WTC11 (cell line): ENCODE results near the gene TOR4A. TPM values are rescaled to one million over a fixed set of nuclear protein-coding genes. Genes with fewer than 3 reads are reported as not detected.

ENCODE experiments used
- ATAC-seq: fragments of 200-7000 bp; cut with Tn5 transposase; 2 replicates; pipeline ENCODE4 v1.10.0; 2021; ENCODE audit warnings: mild to moderate bottlenecking, moderate library complexity
- CTCF ChIA-PET: fragments of 300-600 bp; sonication (Branson Sonifier 250); formaldehyde crosslinking; loops from one replicate; lab custom pipeline; 2021; ENCODE audit warnings: antibody characterized with exemption; lab: Charles Lee
- POLR2A ChIA-PET: fragments of 350-600 bp; sonication (Branson Sonifier 250); formaldehyde crosslinking; loops from one replicate; lab custom pipeline; 2021; ENCODE audit warnings: antibody characterized with exemption; lab: Charles Lee
- DNase-seq: peaks from one replicate; pipeline ENCODE4 v3.0.0; 2021; ENCODE audit warnings: low spot score
- H3K27ac Mint-ChIP-seq: 2 replicates; pipeline ENCODE4 v1.8.0; 2021; ENCODE audit warnings: mixed read lengths
- H3K27me3 Mint-ChIP-seq: 2 replicates; pipeline ENCODE4 v1.8.0; 2021; ENCODE audit warnings: low read depth, mild to moderate bottlenecking, moderate library complexity, mixed read lengths
- H3K36me3 Mint-ChIP-seq: 2 replicates; pipeline ENCODE4 v1.8.0; 2021; ENCODE audit warnings: mixed read lengths
- H3K4me1 Mint-ChIP-seq: 2 replicates; pipeline ENCODE4 v1.8.0; 2022; ENCODE audit warnings: mixed read lengths
- H3K4me3 Mint-ChIP-seq: 2 replicates; pipeline ENCODE4 v1.8.0; 2021; ENCODE audit warnings: mild to moderate bottlenecking, moderate library complexity, mixed read lengths
- H3K9me3 Mint-ChIP-seq: 2 replicates; pipeline ENCODE4 v1.8.0; 2021; ENCODE audit warnings: mixed read lengths
- ELF4 ChIP-seq: sonication (generic); formaldehyde crosslinking; IDR thresholded peaks from 2 replicates; pipeline ENCODE4 v1.8.1; 2022; ENCODE audit warnings: low read depth, mild to moderate bottlenecking, moderate library complexity, missing genetic modification reagents
- JAZF1 ChIP-seq: fragments of 250-450 bp; sonication (Bioruptor Pico); IDR thresholded peaks from 2 replicates; pipeline ENCODE4 v1.9.0; 2021; ENCODE audit warnings: moderate library complexity, mild to moderate bottlenecking, inconsistent platforms
- NFE2L1 ChIP-seq: sonication (generic); formaldehyde crosslinking; IDR thresholded peaks from 2 replicates; pipeline ENCODE4 v1.8.1; 2023; ENCODE audit warnings: missing genetic modification reagents
- NR1H2 ChIP-seq: sonication (generic); formaldehyde crosslinking; IDR thresholded peaks from 2 replicates; pipeline ENCODE4 v1.9.0; 2021; ENCODE audit warnings: mild to moderate bottlenecking, moderate library complexity, missing genetic modification reagents
- RORB ChIP-seq: fragments of 250-450 bp; sonication (Bioruptor Pico); IDR thresholded peaks from 2 replicates; pipeline ENCODE4 v1.9.0; 2021; ENCODE audit warnings: mild to moderate bottlenecking
- TP53 ChIP-seq: sonication (generic); formaldehyde crosslinking; IDR thresholded peaks from 2 replicates; pipeline ENCODE4 v1.8.1; 2023; ENCODE audit warnings: mild to moderate bottlenecking, missing genetic modification reagents
- ZNF138 ChIP-seq: sonication (generic); formaldehyde crosslinking; conservative IDR thresholded peaks from 2 replicates; pipeline ENCODE4 v1.8.1; 2022; ENCODE audit warnings: mild to moderate bottlenecking, moderate library complexity, missing genetic modification reagents
- ZNF396 ChIP-seq: fragments of 250-450 bp; sonication (Bioruptor Pico); IDR thresholded peaks from 2 replicates; pipeline ENCODE4 v1.8.0; 2021; ENCODE audit warnings: mild to moderate bottlenecking, moderate library complexity, borderline replicate concordance
- ZNF416 ChIP-seq: fragments of 250-450 bp; sonication (Bioruptor Pico); IDR thresholded peaks from 2 replicates; pipeline ENCODE4 v1.9.0; 2021; ENCODE audit warnings: mild to moderate bottlenecking, inconsistent platforms
- total RNA-seq: library from RNA; stranded (reverse); gene quantifications from 3 replicates; pipeline ENCODE4 v1.2.3, GENCODE V29; 2021
- TF ChIP-seq, protein P1 (sequence below): sonication (generic); formaldehyde crosslinking; IDR thresholded peaks from 2 replicates; pipeline ENCODE4 v1.8.0; 2023; ENCODE audit warnings: missing genetic modification reagents
- TF ChIP-seq, protein P2 (sequence below): fragments of 250-450 bp; sonication (Bioruptor Pico); IDR thresholded peaks from 2 replicates; pipeline ENCODE4 v1.9.0; 2021; ENCODE audit warnings: moderate library complexity, mild to moderate bottlenecking, inconsistent platforms, borderline replicate concordance
- TF ChIP-seq, protein P3 (sequence below): sonication (generic); formaldehyde crosslinking; IDR thresholded peaks from 2 replicates; pipeline ENCODE4 v1.8.1; 2023; ENCODE audit warnings: mild to moderate bottlenecking, missing genetic modification reagents, moderate library complexity
- TF ChIP-seq, protein P4 (sequence below): sonication (generic); formaldehyde crosslinking; IDR thresholded peaks from 2 replicates; pipeline ENCODE4 v1.8.1; 2023; ENCODE audit warnings: mild to moderate bottlenecking, missing genetic modification reagents
- TF ChIP-seq, protein P5 (sequence below): fragments of 250-450 bp; sonication (Bioruptor Pico); IDR thresholded peaks from 2 replicates; pipeline ENCODE4 v2.1.2; 2022; ENCODE audit warnings: mild to moderate bottlenecking, moderate library complexity
- TF ChIP-seq, protein P6 (sequence below): fragments of 250-450 bp; sonication (Bioruptor Pico); IDR thresholded peaks from 2 replicates; pipeline ENCODE4 v1.9.0; 2021; ENCODE audit warnings: mild to moderate bottlenecking

Gene TOR4A
- total RNA-seq, 1 experiment from 2014 or later, result 7.3 TPM

DNA sequence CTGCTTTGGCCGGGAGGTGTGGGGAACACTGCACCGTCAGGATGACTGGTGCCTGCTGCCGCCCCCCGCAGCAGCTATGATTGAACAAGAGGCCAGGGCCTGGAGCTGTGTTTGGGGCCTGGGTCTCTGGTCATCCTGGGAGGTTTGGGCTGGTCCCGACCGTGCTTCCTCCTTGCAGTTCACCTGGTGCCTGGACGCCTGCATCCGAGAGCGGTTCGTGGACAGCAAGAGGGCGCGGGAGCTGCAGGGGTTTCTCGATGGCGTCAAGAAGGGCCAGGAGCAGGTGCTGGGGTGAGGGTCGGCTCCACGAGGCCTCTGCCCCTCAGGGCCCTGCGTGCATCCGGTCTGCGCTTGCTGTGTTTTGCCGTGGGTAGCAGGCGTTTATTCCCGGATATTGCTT, 13.5 kb upstream of the TOR4A start:
- ATAC-seq (no peak), DNase-seq (no peak)
- Mint-ChIP-seq H3K36me3 (peaks cover 13% of the 10 kb centered on the region), H3K4me3 (no peak overlapping the region), H3K9me3 (no peaks in the 10 kb centered on the region), H3K4me1 (peaks cover 3% of the 10 kb centered on the region; the same call in 1 of the 2 replicates), H3K27me3 (no peaks in the 10 kb centered on the region), H3K27ac (no peak overlapping the region)
- POLR2A ChIA-PET, result no interaction called here
- CTCF ChIA-PET, result interaction anchor here (1.1 kb wide), 1 partner anchor 28 kb away, joined by 3 read pairs; no protein-coding TSS in a partner anchor
- TF ChIP-seq ELF4 (CRISPR knock-in tag), result no peak
- TF ChIP-seq, protein P1, sequence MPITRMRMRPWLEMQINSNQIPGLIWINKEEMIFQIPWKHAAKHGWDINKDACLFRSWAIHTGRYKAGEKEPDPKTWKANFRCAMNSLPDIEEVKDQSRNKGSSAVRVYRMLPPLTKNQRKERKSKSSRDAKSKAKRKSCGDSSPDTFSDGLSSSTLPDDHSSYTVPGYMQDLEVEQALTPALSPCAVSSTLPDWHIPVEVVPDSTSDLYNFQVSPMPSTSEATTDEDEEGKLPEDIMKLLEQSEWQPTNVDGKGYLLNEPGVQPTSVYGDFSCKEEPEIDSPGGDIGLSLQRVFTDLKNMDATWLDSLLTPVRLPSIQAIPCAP (CRISPR knock-in tag), result no peak
- TF ChIP-seq ZNF396 (CRISPR knock-in tag), result no peak
- TF ChIP-seq ZNF138 (CRISPR knock-in tag), result no peak
- no peak for TF ChIP-seq NR1H2
- no peak for TF ChIP-seq RORB (CRISPR knock-in tag)
- TF ChIP-seq, protein P2, sequence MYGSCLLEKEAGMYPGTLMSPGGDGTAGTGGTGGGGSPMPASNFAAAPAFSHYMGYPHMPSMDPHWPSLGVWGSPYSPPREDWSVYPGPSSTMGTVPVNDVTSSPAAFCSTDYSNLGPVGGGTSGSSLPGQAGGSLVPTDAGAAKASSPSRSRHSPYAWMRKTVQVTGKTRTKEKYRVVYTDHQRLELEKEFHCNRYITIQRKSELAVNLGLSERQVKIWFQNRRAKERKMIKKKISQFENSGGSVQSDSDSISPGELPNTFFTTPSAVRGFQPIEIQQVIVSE (CRISPR knock-in tag), result no peak
- TF ChIP-seq, protein P3, sequence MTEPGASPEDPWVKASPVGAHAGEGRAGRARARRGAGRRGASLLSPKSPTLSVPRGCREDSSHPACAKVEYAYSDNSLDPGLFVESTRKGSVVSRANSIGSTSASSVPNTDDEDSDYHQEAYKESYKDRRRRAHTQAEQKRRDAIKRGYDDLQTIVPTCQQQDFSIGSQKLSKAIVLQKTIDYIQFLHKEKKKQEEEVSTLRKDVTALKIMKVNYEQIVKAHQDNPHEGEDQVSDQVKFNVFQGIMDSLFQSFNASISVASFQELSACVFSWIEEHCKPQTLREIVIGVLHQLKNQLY (CRISPR knock-in tag), result no peak
- no peak for TF ChIP-seq NFE2L1 (CRISPR knock-in tag)
- TF ChIP-seq, protein P4, sequence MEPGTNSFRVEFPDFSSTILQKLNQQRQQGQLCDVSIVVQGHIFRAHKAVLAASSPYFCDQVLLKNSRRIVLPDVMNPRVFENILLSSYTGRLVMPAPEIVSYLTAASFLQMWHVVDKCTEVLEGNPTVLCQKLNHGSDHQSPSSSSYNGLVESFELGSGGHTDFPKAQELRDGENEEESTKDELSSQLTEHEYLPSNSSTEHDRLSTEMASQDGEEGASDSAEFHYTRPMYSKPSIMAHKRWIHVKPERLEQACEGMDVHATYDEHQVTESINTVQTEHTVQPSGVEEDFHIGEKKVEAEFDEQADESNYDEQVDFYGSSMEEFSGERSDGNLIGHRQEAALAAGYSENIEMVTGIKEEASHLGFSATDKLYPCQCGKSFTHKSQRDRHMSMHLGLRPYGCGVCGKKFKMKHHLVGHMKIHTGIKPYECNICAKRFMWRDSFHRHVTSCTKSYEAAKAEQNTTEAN (CRISPR knock-in tag), result no peak
- TF ChIP-seq JAZF1 (CRISPR knock-in tag), result no peak
- no peak for TF ChIP-seq TP53 (CRISPR knock-in tag)

DNA sequence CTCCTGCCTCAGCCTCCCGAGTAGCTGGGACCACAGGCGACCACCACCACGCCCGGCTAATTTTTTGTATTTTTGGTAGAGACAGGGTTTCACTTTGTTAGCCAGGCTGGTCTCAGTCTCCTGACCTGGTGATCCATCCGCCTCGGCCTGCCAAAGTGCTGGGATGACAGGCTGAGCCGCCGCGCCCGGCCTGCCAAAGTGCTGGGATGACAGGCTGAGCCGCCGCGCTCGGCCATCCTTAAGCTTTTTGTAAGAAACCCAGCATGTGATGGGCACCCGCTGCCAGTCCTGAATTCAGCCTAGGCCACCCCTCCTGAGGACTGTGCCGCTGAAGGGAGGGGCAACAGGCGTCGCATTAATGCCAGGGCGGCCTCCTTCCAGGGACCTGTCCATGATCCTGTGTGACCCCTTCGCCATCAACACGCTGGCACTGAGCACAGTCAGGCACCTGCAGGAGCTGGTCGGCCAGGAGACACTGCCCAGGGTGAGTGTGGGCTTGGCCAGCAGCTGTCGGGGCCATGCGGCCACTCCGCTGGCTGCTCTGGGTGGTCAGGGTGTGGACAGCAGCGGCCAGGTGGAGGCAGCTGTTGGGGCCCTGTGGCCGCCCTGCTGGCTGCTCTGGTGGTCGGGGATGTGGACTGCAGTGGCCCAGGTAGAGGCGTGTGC, 11.9 kb upstream of the TOR4A start:
- ChIA-PET CTCF (interaction anchor here (0.9 kb wide), 1 partner anchor 76 kb away, joined by 4 read pairs; no protein-coding TSS in a partner anchor), POLR2A (interaction anchor here (0.8 to 1.1 kb wide), 2 partner anchors 25 to 31 kb away, joined by 3 read pairs; partner anchors contain the start of gene TUBB4B)
- TF ChIP-seq, protein P5, sequence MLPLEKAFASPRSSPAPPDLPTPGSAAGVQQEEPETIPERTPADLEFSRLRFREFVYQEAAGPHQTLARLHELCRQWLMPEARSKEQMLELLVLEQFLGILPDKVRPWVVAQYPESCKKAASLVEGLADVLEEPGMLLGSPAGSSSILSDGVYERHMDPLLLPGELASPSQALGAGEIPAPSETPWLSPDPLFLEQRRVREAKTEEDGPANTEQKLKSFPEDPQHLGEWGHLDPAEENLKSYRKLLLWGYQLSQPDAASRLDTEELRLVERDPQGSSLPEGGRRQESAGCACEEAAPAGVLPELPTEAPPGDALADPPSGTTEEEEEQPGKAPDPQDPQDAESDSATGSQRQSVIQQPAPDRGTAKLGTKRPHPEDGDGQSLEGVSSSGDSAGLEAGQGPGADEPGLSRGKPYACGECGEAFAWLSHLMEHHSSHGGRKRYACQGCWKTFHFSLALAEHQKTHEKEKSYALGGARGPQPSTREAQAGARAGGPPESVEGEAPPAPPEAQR, result no peak
- TF ChIP-seq ZNF396 (CRISPR knock-in tag) (no peak), ZNF416 (CRISPR knock-in tag) (no peak)
- TF ChIP-seq, protein P6, sequence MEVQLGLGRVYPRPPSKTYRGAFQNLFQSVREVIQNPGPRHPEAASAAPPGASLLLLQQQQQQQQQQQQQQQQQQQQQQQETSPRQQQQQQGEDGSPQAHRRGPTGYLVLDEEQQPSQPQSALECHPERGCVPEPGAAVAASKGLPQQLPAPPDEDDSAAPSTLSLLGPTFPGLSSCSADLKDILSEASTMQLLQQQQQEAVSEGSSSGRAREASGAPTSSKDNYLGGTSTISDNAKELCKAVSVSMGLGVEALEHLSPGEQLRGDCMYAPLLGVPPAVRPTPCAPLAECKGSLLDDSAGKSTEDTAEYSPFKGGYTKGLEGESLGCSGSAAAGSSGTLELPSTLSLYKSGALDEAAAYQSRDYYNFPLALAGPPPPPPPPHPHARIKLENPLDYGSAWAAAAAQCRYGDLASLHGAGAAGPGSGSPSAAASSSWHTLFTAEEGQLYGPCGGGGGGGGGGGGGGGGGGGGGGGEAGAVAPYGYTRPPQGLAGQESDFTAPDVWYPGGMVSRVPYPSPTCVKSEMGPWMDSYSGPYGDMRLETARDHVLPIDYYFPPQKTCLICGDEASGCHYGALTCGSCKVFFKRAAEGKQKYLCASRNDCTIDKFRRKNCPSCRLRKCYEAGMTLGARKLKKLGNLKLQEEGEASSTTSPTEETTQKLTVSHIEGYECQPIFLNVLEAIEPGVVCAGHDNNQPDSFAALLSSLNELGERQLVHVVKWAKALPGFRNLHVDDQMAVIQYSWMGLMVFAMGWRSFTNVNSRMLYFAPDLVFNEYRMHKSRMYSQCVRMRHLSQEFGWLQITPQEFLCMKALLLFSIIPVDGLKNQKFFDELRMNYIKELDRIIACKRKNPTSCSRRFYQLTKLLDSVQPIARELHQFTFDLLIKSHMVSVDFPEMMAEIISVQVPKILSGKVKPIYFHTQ, result no peak
- peaks cover 18% of the 10 kb centered on the region for H3K36me3 Mint-ChIP-seq
- H3K4me1 Mint-ChIP-seq, result peaks cover 3% of the 10 kb centered on the region; the same call in 1 of the 2 replicates
- DNase-seq (no peak), ATAC-seq (no peak)
- no peaks in the 10 kb centered on the region for H3K9me3 Mint-ChIP-seq
- H3K27me3 Mint-ChIP-seq, result no peaks in the 10 kb centered on the region
- no peak overlapping the region for H3K4me3 Mint-ChIP-seq
- H3K27ac Mint-ChIP-seq, result no peak overlapping the region
